ENCODE measurements around the gene RFC4.

RFC4 gene

GRCh38 chr3:186742618-186743380 is 63.5 kb downstream of the RFC4 start:
- no peak for DNase-seq

Data from activated CD4-positive, alpha-beta T cell treated with anti-CD3 and anti-CD28 coated beads, Interleukin-2, Interleukin-6, amounts not matched to agents 100 ng/mL and 50 ng/mL, durations not matched to agents 16 hours and 8 hours (primary cell).